T-cell (primary cell): ENCODE data around the gene CEP41. TPM values are rescaled to one million over a fixed set of nuclear protein-coding genes. Genes with fewer than 3 reads are reported as not detected.

ENCODE experiments used
- ATAC-seq, 4 experiments: fragments of 200-7000 bp in 3 of 4; fragments of 150-1000 bp in 1 of 4; cut with Tn5 transposase; replicated peaks in 1 of 4; 1 replicate in 3 of 4; 2 replicates in 1 of 4; pipeline ENCODE4 v1.10.0; 2021; ENCODE audit warnings: moderate library complexity in 3 of 4, mild to moderate bottlenecking in 2 of 4, moderate number of reproducible peaks in 1 of 4
- CTCF ChIA-PET, 2 donors: fragments of 300-600 bp; sonication (Branson Sonifier 250); formaldehyde crosslinking; loops; one replicate each; lab custom pipeline; 2022; ENCODE audit warnings: antibody characterized with exemption in 2 of 2; lab: Charles Lee
- POLR2A ChIA-PET, 2 donors: fragments of 300-600 bp; sonication (Branson Sonifier 250); formaldehyde crosslinking; loops; one replicate each; lab custom pipeline; 2022; ENCODE audit warnings: antibody characterized with exemption in 2 of 2; lab: Charles Lee
- DNase-seq, 35 experiments: peaks; one replicate each; pipeline versions ENCODE4 v3.0.0 to v3.0.0-alpha.2; 2013 to 2023
- H3K27ac ChIP-seq: one replicate; pipeline ENCODE4 v1.5.1; 2013; ENCODE audit warnings: low read length
- H3K27me3 ChIP-seq, 2 experiments: replicated peaks in 1 of 2; 1 replicate in 1 of 2; 2 replicates in 1 of 2; pipeline versions ENCODE4 v1.6.1 to v1.7.0; 2013; ENCODE audit warnings: low read length in 1 of 2, mixed read lengths in 1 of 2; ENCODE audit not compliant: control insufficient read depth in 2 of 2, insufficient read depth in 2 of 2; ENCODE audit errors: extremely low read depth in 1 of 2
- H3K36me3 ChIP-seq, 2 donors: 1 replicate in 1 of 2; 2 replicates in 1 of 2; pipeline versions ENCODE4 v1.6.1 to v1.7.0; 2013; ENCODE audit warnings: low read length in 1 of 2; ENCODE audit not compliant: control insufficient read depth in 2 of 2, insufficient read depth in 1 of 2; ENCODE audit errors: extremely low read depth in 1 of 2
- H3K4me1 ChIP-seq, 2 experiments: 1 replicate in 1 of 2; 2 replicates in 1 of 2; pipeline versions ENCODE4 v1.6.1 to v1.7.0; 2013; ENCODE audit warnings: low read length in 2 of 2, mixed read lengths in 1 of 2; ENCODE audit not compliant: insufficient read depth in 2 of 2, control insufficient read depth in 1 of 2; ENCODE audit errors: extremely low read depth in 1 of 2
- H3K4me3 ChIP-seq, 2 donors: 1 replicate in 1 of 2; 2 replicates in 1 of 2; pipeline versions ENCODE4 v1.5.1 to v1.7.0; 2013; ENCODE audit warnings: mild to moderate bottlenecking in 2 of 2, low read length in 1 of 2, moderate library complexity in 1 of 2; ENCODE audit not compliant: control insufficient read depth in 1 of 2; ENCODE audit errors: extremely low read depth in 1 of 2
- H3K9me3 ChIP-seq: 2 replicates; pipeline ENCODE4 v1.7.0; 2013
- H3K27ac Mint-ChIP-seq, 2 donors: one replicate each; pipeline ENCODE4 v1.8.0; 2020 to 2021; ENCODE audit warnings: mild to moderate bottlenecking in 2 of 2, mixed read lengths in 2 of 2
- H3K27me3 Mint-ChIP-seq, 2 donors: one replicate each; pipeline ENCODE4 v1.8.0; 2021 to 2022; ENCODE audit warnings: mixed read lengths in 2 of 2
- H3K36me3 Mint-ChIP-seq: one replicate; pipeline ENCODE4 v1.8.0; 2021; ENCODE audit warnings: mixed read lengths
- H3K4me1 Mint-ChIP-seq, 3 donors: one replicate each; pipeline ENCODE4 v1.8.0; 2020 to 2022; ENCODE audit warnings: mixed read lengths in 3 of 3, mild to moderate bottlenecking in 1 of 3
- H3K4me3 Mint-ChIP-seq, 3 donors: one replicate each; pipeline ENCODE4 v1.8.0; 2020 to 2022; ENCODE audit warnings: mild to moderate bottlenecking in 3 of 3, mixed read lengths in 3 of 3, moderate library complexity in 3 of 3
- H3K9me3 Mint-ChIP-seq, 3 donors: one replicate each; pipeline ENCODE4 v1.8.0; 2020 to 2022; ENCODE audit warnings: mixed read lengths in 3 of 3
- WGBS: methylation state at CpG from one replicate; pipeline ENCODE4 v1.1.5; 2013; ENCODE audit warnings: missing lambda C conversion rate; ENCODE audit not compliant: insufficient coverage; 5-methylcytosine and 5-hydroxymethylcytosine counted together
- total RNA-seq, 35 experiments: library from RNA in 6 of 35; stranded (reverse) in 6 of 35; fragments of 120-200 nt in 1 of 35; gene quantifications; one replicate each; pipeline versions ENCODE4 v1.2.1 to v1.2.4 and lab custom pipeline; 2013 to 2026

Gene CEP41
- total RNA-seq, 5 donors from 2014 or later (not counting 1 experiment from before 2014, with no cell fraction given), result 6.3 to 13.6 (median 9.2) TPM

DNA sequence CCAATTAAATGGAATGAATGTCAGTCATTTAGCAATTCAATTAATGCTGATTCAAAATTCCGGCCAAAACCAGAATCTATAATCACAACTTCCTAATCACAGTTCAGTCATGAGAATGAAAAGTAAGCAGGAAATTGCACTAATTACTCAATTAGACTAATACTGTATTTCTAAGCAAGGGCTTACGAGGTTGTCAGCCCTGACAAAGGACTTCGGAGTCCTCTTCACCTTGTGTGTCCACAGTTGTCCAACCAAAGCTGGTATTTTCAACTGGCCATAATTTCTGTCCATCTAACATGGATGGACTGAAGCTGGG, 43.1 kb downstream of the CEP41 start:
- no peak for DNase-seq
- no peak for ATAC-seq
- Mint-ChIP-seq H3K4me3 (no peak overlapping the region), H3K36me3 (peaks cover 29% of the 10 kb centered on the region), H3K27ac (no peak overlapping the region), H3K27me3 (no peaks in the 10 kb centered on the region), H3K9me3 (no peaks in the 10 kb centered on the region), H3K4me1 (peaks cover 20 to 27% (median 25%) of the 10 kb centered on the region in 3 donors)
- no peak overlapping the region for H3K27ac ChIP-seq
- H3K4me3 ChIP-seq, result no peak overlapping the region
- WGBS, result 95% methylated on average over 2 of the region's 3 CpGs
- H3K9me3 ChIP-seq, result no peaks in the 10 kb centered on the region
- ChIA-PET CTCF (no interaction called here), POLR2A (no interaction called here)
- no peaks in the 10 kb centered on the region for H3K27me3 ChIP-seq
- peaks cover 5 to 13% of the 10 kb centered on the region in 2 donors for H3K36me3 ChIP-seq
- peaks cover 11 to 15% of the 10 kb centered on the region in 2 experiments for H3K4me1 ChIP-seq

DNA sequence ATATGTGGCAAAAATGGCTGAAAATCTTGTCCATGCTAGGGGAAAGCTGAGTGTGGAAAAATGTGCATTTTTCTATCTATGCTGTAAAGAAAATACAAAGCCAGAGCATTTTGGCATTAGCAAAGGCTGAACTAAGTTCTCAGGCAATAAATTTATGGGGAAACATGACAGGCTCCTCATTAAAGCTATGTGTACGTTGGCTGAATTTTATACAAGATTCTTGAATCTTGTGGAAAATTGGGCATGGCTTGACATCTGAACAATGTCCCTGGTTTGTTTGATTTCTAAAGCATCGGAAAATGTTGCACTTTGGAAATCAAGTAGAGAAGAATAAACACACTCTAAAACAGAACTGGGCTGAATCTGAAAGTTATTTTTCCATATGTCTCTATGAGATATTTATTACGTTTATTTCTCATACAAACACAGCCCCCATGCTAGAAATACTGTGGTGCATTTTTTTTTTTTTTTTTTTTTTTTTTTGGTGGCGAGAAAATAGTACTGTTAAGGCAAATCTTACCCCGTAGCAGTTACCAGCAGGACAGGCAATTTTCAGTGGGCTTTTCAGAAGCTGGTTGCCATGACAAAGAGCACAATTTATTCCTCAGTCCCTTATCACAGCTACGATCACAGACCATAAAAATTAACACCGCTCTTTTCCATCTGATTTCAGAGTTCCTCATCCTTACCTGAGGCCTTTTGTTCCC, 43.6 kb downstream of the CEP41 start:
- no CpG with 5 or more reads among the region's 7 CpGs for WGBS
- peaks cover 0 to 8% of the 10 kb centered on the region in 2 donors for H3K36me3 ChIP-seq
- ChIA-PET CTCF (no interaction called here), POLR2A (no interaction called here)
- DNase-seq (no peak), ATAC-seq (no peak)
- no peaks in the 10 kb centered on the region for H3K9me3 ChIP-seq
- Mint-ChIP-seq H3K4me3 (no peak overlapping the region), H3K36me3 (peaks cover 24% of the 10 kb centered on the region), H3K4me1 (peaks cover 20 to 27% (median 25%) of the 10 kb centered on the region in 3 donors), H3K9me3 (no peaks in the 10 kb centered on the region), H3K27ac (no peak overlapping the region), H3K27me3 (no peaks in the 10 kb centered on the region)
- no peak overlapping the region for H3K27ac ChIP-seq
- H3K4me3 ChIP-seq, result no peak overlapping the region
- no peaks in the 10 kb centered on the region for H3K27me3 ChIP-seq
- H3K4me1 ChIP-seq, result peaks cover 11 to 15% of the 10 kb centered on the region in 2 experiments

DNA sequence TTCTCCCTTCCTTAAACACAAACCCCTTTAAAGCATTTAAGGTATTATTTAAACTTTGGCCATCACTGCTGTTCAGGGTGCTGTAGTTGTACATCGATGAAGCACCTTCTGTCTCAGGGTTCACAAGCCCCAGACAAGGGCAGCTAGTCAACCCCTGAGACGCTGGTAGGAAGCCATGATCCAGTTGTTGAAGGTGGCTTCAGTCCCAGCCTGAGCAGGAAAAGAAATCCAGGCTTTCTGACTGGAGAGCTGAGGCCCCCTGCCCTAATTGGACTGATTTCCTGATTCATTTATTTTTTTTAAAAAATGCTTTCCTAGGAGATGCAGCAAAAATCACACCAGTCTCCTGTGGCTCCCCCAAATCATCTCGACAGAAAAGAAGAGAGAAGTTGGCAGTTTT, 44.7 kb downstream of the CEP41 start:
- no peaks in the 10 kb centered on the region for H3K9me3 ChIP-seq
- no peaks in the 10 kb centered on the region for H3K27me3 ChIP-seq
- H3K36me3 Mint-ChIP-seq, result peaks cover 21% of the 10 kb centered on the region
- H3K4me3 Mint-ChIP-seq, result peak overlapping the region in 2 of 3 donors; percentile 16 to 28
- H3K27ac ChIP-seq, result no peak overlapping the region
- peaks cover 11 to 15% of the 10 kb centered on the region in 2 experiments for H3K4me1 ChIP-seq
- ATAC-seq, result no peak
- DNase-seq, result no peak
- H3K27ac Mint-ChIP-seq, result peak overlapping the region; percentile 16 to 78
- no peak overlapping the region for H3K4me3 ChIP-seq
- POLR2A ChIA-PET, result no interaction called here
- peaks cover 0 to 4% of the 10 kb centered on the region in 2 donors for H3K36me3 ChIP-seq
- 100% methylated on average over 1 of the region's 3 CpGs for WGBS
- H3K9me3 Mint-ChIP-seq, result no peaks in the 10 kb centered on the region
- CTCF ChIA-PET, result interaction anchor here (0.5 to 0.6 kb wide), 2 partner anchors 91 to 128 kb away, joined by 3 to 5 read pairs; no protein-coding TSS in a partner anchor
- H3K27me3 Mint-ChIP-seq, result no peaks in the 10 kb centered on the region
- H3K4me1 Mint-ChIP-seq, result peaks cover 20 to 27% (median 25%) of the 10 kb centered on the region in 3 donors

DNA sequence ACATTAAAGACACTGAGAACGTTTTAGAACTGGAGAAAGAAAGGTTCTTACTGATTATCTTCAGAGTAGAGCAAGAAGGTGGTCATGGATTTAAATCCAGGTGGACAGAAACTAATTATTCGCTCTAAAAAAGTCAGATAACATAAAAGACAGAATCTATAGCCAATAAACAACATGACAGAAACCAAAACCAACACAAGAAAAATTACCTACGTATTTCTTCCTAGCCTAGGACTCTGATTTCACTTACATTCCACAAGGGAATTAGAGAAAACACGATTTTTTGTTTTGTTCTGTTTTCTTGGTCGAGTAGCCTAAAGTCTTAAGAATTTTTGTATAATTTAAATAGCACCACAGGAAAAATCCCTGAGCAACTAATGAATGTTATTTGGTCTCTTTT, 45.4 kb downstream of the CEP41 start:
- H3K36me3 Mint-ChIP-seq, result peaks cover 16% of the 10 kb centered on the region
- peak overlapping the region in 2 of 3 donors; percentile 67 to 72 for H3K4me3 Mint-ChIP-seq
- H3K9me3 Mint-ChIP-seq, result no peaks in the 10 kb centered on the region
- ATAC-seq, result no peak
- peaks cover 20 to 27% (median 25%) of the 10 kb centered on the region in 3 donors for H3K4me1 Mint-ChIP-seq
- CTCF ChIA-PET, result interaction anchor here in 1 of 2 donors (0.5 kb wide), 1 partner anchor 128 kb away, joined by 5 read pairs; no protein-coding TSS in a partner anchor
- peaks cover 11 to 15% of the 10 kb centered on the region in 2 experiments for H3K4me1 ChIP-seq
- peak overlapping the region; percentile 57 to 96 for H3K27ac Mint-ChIP-seq
- no peak overlapping the region for H3K4me3 ChIP-seq
- no peak overlapping the region for H3K27ac ChIP-seq
- WGBS, result 100% methylated on average over 1 of the region's 5 CpGs
- POLR2A ChIA-PET, result no interaction called here
- peaks cover 0 to 4% of the 10 kb centered on the region in 2 donors for H3K36me3 ChIP-seq
- H3K27me3 Mint-ChIP-seq, result no peaks in the 10 kb centered on the region
- DNase-seq, result no peak
- H3K27me3 ChIP-seq, result no peaks in the 10 kb centered on the region
- no peaks in the 10 kb centered on the region for H3K9me3 ChIP-seq

DNA sequence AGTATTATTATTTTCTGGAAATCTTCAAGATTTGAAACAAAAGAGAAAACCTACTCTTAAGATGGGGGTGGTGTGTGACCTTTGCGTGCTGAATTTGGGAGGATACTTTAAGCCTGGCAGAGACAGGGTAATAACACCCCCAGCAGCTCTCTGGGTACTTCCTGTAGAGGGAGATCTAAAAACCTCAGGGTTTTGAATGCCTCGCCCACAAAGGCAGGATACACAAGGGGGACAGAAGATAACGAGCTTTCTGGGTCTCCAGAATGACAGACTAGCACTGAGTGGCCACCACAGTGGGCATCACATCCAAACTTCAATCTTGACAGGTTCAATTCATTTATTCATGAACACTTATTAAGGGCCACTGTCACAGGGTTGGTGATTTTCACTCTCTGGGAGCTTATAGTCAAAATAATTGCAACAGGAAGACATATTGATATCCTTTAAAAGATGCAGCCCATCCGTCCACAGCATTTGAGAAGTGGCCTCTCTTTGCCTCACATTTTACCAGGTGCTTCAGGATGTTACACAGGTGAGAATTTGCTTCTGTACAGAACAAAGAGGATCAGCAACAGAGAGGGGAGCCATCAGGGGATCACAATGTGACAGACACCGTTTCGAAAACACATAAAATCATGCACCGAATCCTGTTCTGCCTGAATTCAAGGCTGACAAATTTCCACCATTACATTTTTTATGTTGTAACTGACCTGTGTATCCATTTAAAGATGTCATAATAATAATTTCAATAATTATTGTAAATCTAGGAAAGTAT, 46.2 kb downstream of the CEP41 start:
- POLR2A ChIA-PET, result interaction anchor here in 1 of 2 donors (0.7 kb wide), 1 partner anchor 9 kb away, joined by 3 read pairs; no protein-coding TSS in a partner anchor
- DNase-seq, result peak in 34 of 35 experiments; percentile 10 to 67 (median 27)
- CTCF ChIA-PET, result interaction anchor here in 1 of 2 donors (0.6 to 1.0 kb wide), 2 partner anchors 325 to 1724 kb away, joined by 3 to 5 read pairs; partner anchors contain the start of gene KLHDC10
- 6% methylated on average over 2 of the region's 7 CpGs for WGBS
- no peaks in the 10 kb centered on the region for H3K27me3 ChIP-seq
- Mint-ChIP-seq H3K27me3 (no peaks in the 10 kb centered on the region), H3K9me3 (no peaks in the 10 kb centered on the region), H3K4me1 (peaks cover 20 to 27% (median 25%) of the 10 kb centered on the region in 3 donors), H3K27ac (peak overlapping the region; percentile 90 to 96), H3K4me3 (peak overlapping the region; percentile 58 to 72 (median 67)), H3K36me3 (peaks cover 9% of the 10 kb centered on the region)
- peaks cover 11 to 15% of the 10 kb centered on the region in 2 experiments for H3K4me1 ChIP-seq
- H3K36me3 ChIP-seq, result peaks cover 0 to 4% of the 10 kb centered on the region in 2 donors
- peak; percentile 98 to 99 (median 99) for ATAC-seq
- no peaks in the 10 kb centered on the region for H3K9me3 ChIP-seq
- H3K4me3 ChIP-seq, result peak overlapping the region in 1 of 2 donors; percentile 5
- peak overlapping the region; percentile 22 for H3K27ac ChIP-seq

DNA sequence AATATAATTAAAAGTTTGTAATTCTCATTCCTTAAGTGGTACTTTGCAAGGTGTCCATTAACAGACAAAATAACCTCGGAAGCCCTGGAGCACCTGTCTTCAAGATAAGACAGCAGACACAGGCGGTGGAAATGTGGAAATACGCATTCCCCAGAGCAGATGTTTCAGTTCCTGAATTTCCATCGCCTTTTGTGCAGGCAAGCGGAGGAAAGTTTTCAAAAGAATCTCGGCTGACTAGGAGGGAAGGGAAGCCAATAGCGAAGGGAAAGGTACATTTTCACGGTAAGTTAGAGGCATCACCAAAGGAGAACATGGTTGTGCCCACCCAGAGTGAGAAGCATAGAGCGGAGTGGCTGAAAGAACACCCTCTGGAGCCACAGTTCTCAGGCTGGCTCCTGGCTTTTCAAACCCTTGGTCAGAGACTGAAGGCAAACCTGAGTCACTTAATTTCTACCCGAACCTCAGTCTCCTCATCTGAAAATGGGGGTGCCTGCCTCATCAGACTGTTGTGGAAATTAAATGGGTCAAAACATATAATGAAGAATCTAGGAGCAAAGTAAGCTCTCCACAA, 46.9 kb downstream of the CEP41 start:
- CTCF ChIA-PET, result interaction anchor here in 1 of 2 donors (0.6 to 1.0 kb wide), 2 partner anchors 324 to 1724 kb away, joined by 3 to 5 read pairs; partner anchors contain the start of gene KLHDC10
- ATAC-seq (peak in 3 of 4 experiments; percentile 4 to 30 (median 7)), DNase-seq (no peak)
- Mint-ChIP-seq H3K4me1 (peaks cover 20 to 27% (median 25%) of the 10 kb centered on the region in 3 donors), H3K36me3 (peaks cover 9% of the 10 kb centered on the region), H3K4me3 (peak overlapping the region; percentile 58 to 72 (median 67)), H3K27me3 (no peaks in the 10 kb centered on the region), H3K27ac (peak overlapping the region; percentile 90 to 96), H3K9me3 (no peaks in the 10 kb centered on the region)
- peak overlapping the region; percentile 22 for H3K27ac ChIP-seq
- 61% methylated on average over 7 of the region's 10 CpGs for WGBS
- H3K4me3 ChIP-seq, result no peak overlapping the region
- peaks cover 0 to 4% of the 10 kb centered on the region in 2 donors for H3K36me3 ChIP-seq
- H3K4me1 ChIP-seq, result peaks cover 11 to 15% of the 10 kb centered on the region in 2 experiments
- H3K9me3 ChIP-seq, result no peaks in the 10 kb centered on the region
- POLR2A ChIA-PET, result interaction anchor here in 1 of 2 donors (0.7 kb wide), 1 partner anchor 9 kb away, joined by 3 read pairs; no protein-coding TSS in a partner anchor
- no peaks in the 10 kb centered on the region for H3K27me3 ChIP-seq
